Measurements from ENCODE around the gene EOLA2. TPM values are rescaled to one million over a fixed set of nuclear protein-coding genes. Genes with fewer than 3 reads are reported as not detected.

EOLA2 gene
- total and polyA plus RNA-seq, 9 of the 15 experiments (the other 6 are each of a cell fraction or from before 2014, with no cell fraction given): 27.7 to 61.5 (median 44.3) TPM

- TF ChIP-seq USF2 (CRISPR knock-in tag; IDR thresholded peaks at IDR 0.05) (no peak), ZBTB9 (CRISPR knock-in tag; IDR thresholded peaks at IDR 0.05) (peak; percentile 89), SUPT5H (IDR thresholded peaks at IDR 0.05) (peak; percentile 76), ZNF253 (CRISPR knock-in tag; conservative IDR thresholded peaks at IDR 0.05) (no peak), MEIS2 (IDR thresholded peaks at IDR 0.05; ENCODE audit: partially characterized antibody) (peak; percentile 46), NRF1 (conservative IDR thresholded peaks at IDR 0.05 in 1 of 2, IDR thresholded peaks at IDR 0.05 in 1 of 2) (peak; percentile 86 to 89), ATF7 (IDR thresholded peaks at IDR 0.05) (peak; percentile 97), ETV1 (tag; conservative IDR thresholded peaks at IDR 0.05; ENCODE audit: low read depth) (peak; percentile 77), RBM25 (IDR thresholded peaks at IDR 0.05; ENCODE audit: low read depth, low read length, severe bottlenecking) (no peak), MED1 (CRISPR knock-in tag; IDR thresholded peaks at IDR 0.05; ENCODE audit: borderline replicate concordance) (no peak), RUNX1 (IDR thresholded peaks at IDR 0.05; ENCODE audit: low read depth) (no peak), MYC (IDR thresholded peaks at IDR 0.05; ENCODE audit: low read depth, low read length) (peak; percentile 76), MYC (CRISPR knock-in tag; IDR thresholded peaks at IDR 0.05; ENCODE audit: borderline replicate concordance, low read depth) (no peak), HMG20A (CRISPR knock-in tag; conservative IDR thresholded peaks at IDR 0.05) (no peak), SMARCA4 (IDR thresholded peaks at IDR 0.05) (peak; percentile 45; the same call in 1 of the 2 replicates), BMI1 (IDR thresholded peaks at IDR 0.05; ENCODE audit: low read length) (no peak), CHD1 (IDR thresholded peaks at IDR 0.05; ENCODE audit: low read length) (no peak), HNRNPLL (IDR thresholded peaks at IDR 0.05; ENCODE audit: low read depth, low read length, poor library complexity, severe bottlenecking) (peak; percentile 99), ZNF280B (CRISPR knock-in tag; IDR thresholded peaks at IDR 0.05) (no peak), NCOA1 (IDR thresholded peaks at IDR 0.05; ENCODE audit: low read depth) (no peak), ARID4B (CRISPR knock-in tag; IDR thresholded peaks at IDR 0.05) (0 out of 2 replicates have a peak, but pooled peaks have one; percentile 12), DLX4 (CRISPR knock-in tag; IDR thresholded peaks at IDR 0.05) (no peak)
Measured at GRCh38 chrX:149938427-149938880, at the start of gene EOLA2 (continued).

Data from K562 (cell line).